ENCODE data around the gene CRTC1. TPM values are rescaled to one million over a fixed set of nuclear protein-coding genes. Genes with fewer than 3 reads are reported as not detected.

CRTC1 gene
- total RNA-seq, 4 donors from 2014 or later: 12.3 to 15.9 (median 13.1) TPM

DNA sequence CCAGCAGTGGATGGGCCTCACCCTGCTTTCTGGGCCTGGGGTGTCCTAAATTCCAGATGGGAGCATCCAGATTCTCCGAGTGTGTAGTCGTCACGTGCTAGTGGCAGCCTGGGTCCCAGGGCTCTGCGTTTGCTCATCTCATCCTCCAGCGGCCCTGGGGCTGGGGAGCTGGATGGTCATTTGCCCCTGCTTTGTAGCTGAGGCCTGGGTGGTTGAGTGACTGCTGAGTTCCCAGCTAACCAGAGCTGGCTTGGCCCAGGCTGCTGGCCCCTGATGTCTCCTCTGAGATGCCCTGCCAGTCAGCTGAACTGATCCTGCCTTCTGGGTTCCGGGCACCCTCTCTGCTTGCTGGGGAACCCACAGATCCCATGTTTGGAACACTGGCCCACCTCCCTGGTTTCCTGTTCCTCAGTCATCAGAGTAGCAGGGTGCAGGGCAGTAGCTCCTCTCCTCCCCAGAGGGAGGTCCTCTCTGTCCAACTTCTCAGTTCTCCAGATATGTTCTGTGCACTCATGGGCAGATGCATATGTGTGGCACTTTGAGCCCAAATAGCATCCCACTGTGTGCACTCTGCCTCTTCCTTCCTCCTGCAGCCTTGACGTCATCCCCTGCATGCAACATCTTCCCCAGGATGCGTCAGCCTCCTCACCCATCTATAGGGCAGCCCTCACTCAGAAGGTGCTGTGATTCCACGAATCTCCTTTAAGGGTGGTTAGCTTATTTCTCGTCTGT lies 22.4 kb upstream of the CRTC1 start:
- TF ChIP-seq POLR2A (IDR thresholded peaks at IDR 0.05) (no peak), CTCF (IDR thresholded peaks at IDR 0.05) (no peak)
- 92 to 97% methylated on average over 5 to 10 of the region's 10 CpGs for WGBS, 2 donors
- H3K27ac ChIP-seq: peak overlapping the region; percentile 51 to 77 (median 65)
- peaks cover 0 to 4% of the 10 kb centered on the region in 2 donors for H3K36me3 ChIP-seq
- intact Hi-C loops (cut with DNase I): no loop called here
- H3K27me3 ChIP-seq: no peaks in the 10 kb centered on the region
- no peaks in the 10 kb centered on the region for H3K9me3 ChIP-seq
- DNase-seq: no peak
- H3K4me1 ChIP-seq: peaks cover 0 to 54% of the 10 kb centered on the region in 2 donors
- no peak overlapping the region for H3K4me3 ChIP-seq (replicated peaks in 1 of 3)

GRCh38 chr19:18662972-18663732 lies 20.3 kb upstream of the CRTC1 start:
- Histone ChIP-seq H3K27me3 (no peaks in the 10 kb centered on the region), H3K36me3 (peaks cover 8 to 10% of the 10 kb centered on the region in 2 donors), H3K9me3 (no peaks in the 10 kb centered on the region), H3K4me1 (peaks cover 4 to 46% of the 10 kb centered on the region in 2 donors), H3K27ac (peak overlapping the region in 1 of 3 donors; percentile 13), H3K4me3 (replicated peaks in 1 of 3) (no peak overlapping the region)
- intact Hi-C loops (cut with DNase I): no loop called here
- no peak for DNase-seq
- no peak for TF ChIP-seq CTCF (IDR thresholded peaks at IDR 0.05)
- no peak for TF ChIP-seq POLR2A (IDR thresholded peaks at IDR 0.05)
- 83 to 87% methylated on average over 6 to 11 of the region's 15 CpGs for WGBS, 2 donors

GRCh38 chr19:18663940-18664530 lies 19.4 kb upstream of the CRTC1 start:
- Histone ChIP-seq H3K36me3 (peaks cover 17 to 19% of the 10 kb centered on the region in 2 donors), H3K9me3 (no peaks in the 10 kb centered on the region), H3K27me3 (no peaks in the 10 kb centered on the region), H3K4me3 (replicated peaks in 1 of 3) (no peak overlapping the region), H3K27ac (no peak overlapping the region), H3K4me1 (peaks cover 4 to 37% of the 10 kb centered on the region in 2 donors)
- DNase-seq: no peak
- TF ChIP-seq POLR2A (IDR thresholded peaks at IDR 0.05) (no peak), CTCF (IDR thresholded peaks at IDR 0.05) (no peak)
- intact Hi-C loops (cut with DNase I): no loop called here
- WGBS, 2 donors: 71 to 76% methylated on average over 12 to 14 of the region's 14 CpGs

GRCh38 chr19:18665771-18666202 lies 17.7 kb upstream of the CRTC1 start:
- Histone ChIP-seq H3K27ac (peak overlapping the region in 1 of 3 donors; percentile 7), H3K4me3 (replicated peaks in 1 of 3) (no peak overlapping the region), H3K9me3 (no peaks in the 10 kb centered on the region), H3K27me3 (no peaks in the 10 kb centered on the region), H3K4me1 (peaks cover 4 to 19% of the 10 kb centered on the region in 2 donors), H3K36me3 (peaks cover 22 to 29% of the 10 kb centered on the region in 2 donors)
- intact Hi-C loops (cut with DNase I): no loop called here
- no peak for DNase-seq
- no peak for TF ChIP-seq CTCF (IDR thresholded peaks at IDR 0.05)
- TF ChIP-seq POLR2A (IDR thresholded peaks at IDR 0.05): no peak
- 82 to 90% methylated on average over 7 to 21 of the region's 22 CpGs for WGBS, 2 donors
